HG03159 (cell line): ENCODE measurements around the gene ELFN1.

ENCODE experiments used
- ATAC-seq: cut with Tn5 transposase; IDR thresholded peaks from one replicate; pipeline ENCODE4 v1.9.1; 2021; ENCODE audit warnings: mild to moderate bottlenecking, moderate library complexity; ENCODE audit not compliant: unreplicated experiment

Gene ELFN1

GRCh38 chr7:1739593-1739992 is 69.5 kb downstream of the ELFN1 start:
- no peak for ATAC-seq

GRCh38 chr7:1740214-1740613 is 70.1 kb downstream of the ELFN1 start:
- ATAC-seq: no peak

GRCh38 chr7:1741246-1741645 is 71.2 kb downstream of the ELFN1 start:
- no peak for ATAC-seq

- ATAC-seq: no peak
Observed at GRCh38 chr7:1741751-1742554, 71.9 kb downstream of the ELFN1 start.

GRCh38 chr7:1742555-1743303 is 72.7 kb downstream of the ELFN1 start:
- no peak for ATAC-seq

GRCh38 chr7:1743481-1744230 is 73.6 kb downstream of the ELFN1 start:
- no peak for ATAC-seq

GRCh38 chr7:1744296-1745017 is 74.4 kb downstream of the ELFN1 start:
- ATAC-seq: no peak

GRCh38 chr7:1745018-1745532 is 75.0 kb downstream of the ELFN1 start:
- ATAC-seq: no peak

- no peak for ATAC-seq
Observed at GRCh38 chr7:1745576-1746490, 75.8 kb downstream of the ELFN1 start.

- no peak for ATAC-seq
Observed at GRCh38 chr7:1746491-1746975, 76.5 kb downstream of the ELFN1 start.

GRCh38 chr7:1747004-1747801 is 77.1 kb downstream of the ELFN1 start:
- ATAC-seq: no peak

- no peak for ATAC-seq
Observed at GRCh38 chr7:1748076-1748838, 78.2 kb downstream of the ELFN1 start.

- ATAC-seq: no peak
Observed at GRCh38 chr7:1748839-1749173, 78.7 kb downstream of the ELFN1 start.

- no peak for ATAC-seq
Observed at GRCh38 chr7:1749351-1749863, 79.3 kb downstream of the ELFN1 start.

- no peak for ATAC-seq
Observed at GRCh38 chr7:1749864-1750466, 79.9 kb downstream of the ELFN1 start.

GRCh38 chr7:1750541-1751021 is 80.5 kb downstream of the ELFN1 start:
- no peak for ATAC-seq

GRCh38 chr7:1752111-1752510 is 82.0 kb downstream of the ELFN1 start:
- no peak for ATAC-seq
